Measurements from ENCODE around the gene GGACT.

The GGACT gene

DNA sequence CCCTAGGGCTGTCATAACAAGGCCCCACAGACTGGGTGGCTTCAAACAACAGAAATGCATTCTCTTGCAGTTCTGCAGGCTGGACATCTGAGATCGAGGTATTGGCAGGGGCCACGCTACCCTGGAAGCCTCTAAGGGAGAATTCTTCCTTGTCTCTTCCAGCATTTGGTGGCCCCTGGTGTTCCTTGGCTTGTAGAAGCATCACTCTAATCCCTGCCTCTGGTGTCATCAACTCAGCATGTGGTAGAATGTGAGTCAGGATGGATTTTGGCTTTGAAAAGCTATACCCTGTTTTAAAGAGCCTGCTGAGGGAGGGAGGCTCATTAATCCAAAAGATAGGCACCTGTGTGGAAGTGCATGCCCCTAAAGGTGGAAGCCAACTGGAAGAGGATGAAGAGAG, 7.9 kb upstream of the GGACT start:
- no peaks in the 10 kb centered on the region for H3K27me3 ChIP-seq (ENCODE audit: insufficient read depth, low read length)
- no peak overlapping the region for H3K14ac ChIP-seq (ENCODE audit: low read length)
- no peak overlapping the region for H2BK12ac ChIP-seq (ENCODE audit: low read length)
- no peak overlapping the region for H2AFZ ChIP-seq (ENCODE audit: insufficient read depth, low read length, poor library complexity)
- no CpG with 5 or more reads among the region's 2 CpGs for WGBS (ENCODE audit: extremely low coverage, insufficient coverage, insufficient read length)
- H3K27ac ChIP-seq (ENCODE audit: low read depth, low read length) = no peak overlapping the region
- no peak overlapping the region for H2AK5ac ChIP-seq (ENCODE audit: low read length)
- H3K79me2 ChIP-seq (ENCODE audit: control insufficient read depth, insufficient read depth, low read length, poor library complexity) = no peaks in the 10 kb centered on the region
- no peak overlapping the region for H2BK120ac ChIP-seq (ENCODE audit: insufficient read depth, low read length, poor library complexity)
- no peak overlapping the region for H3K9ac ChIP-seq (ENCODE audit: low read length)
- no peaks in the 10 kb centered on the region for H3K79me1 ChIP-seq (ENCODE audit: low read length)
- no peaks in the 10 kb centered on the region for H3K36me3 ChIP-seq (ENCODE audit: control insufficient read depth in 1 of 2, insufficient read depth in 2 of 2, low read length in 2 of 2)
- no peaks in the 10 kb centered on the region for H3K9me3 ChIP-seq (ENCODE audit: insufficient read depth, low read depth, low read length)
- H3K4me3 ChIP-seq (ENCODE audit: low read depth, low read length) = no peak overlapping the region
- no peak overlapping the region for H3K4me2 ChIP-seq (ENCODE audit: low read length)
- DNase-seq = no peak
- H2BK5ac ChIP-seq (ENCODE audit: low read depth, low read length, poor library complexity) = no peak overlapping the region
- H4K8ac ChIP-seq (ENCODE audit: low read depth, low read length) = no peak overlapping the region
- no peak overlapping the region for H4K12ac ChIP-seq (ENCODE audit: low read depth, low read length)
- H3K4ac ChIP-seq (ENCODE audit: low read depth, low read length) = no peak overlapping the region
- no peak overlapping the region for H3K23ac ChIP-seq (ENCODE audit: low read length)
- H4K91ac ChIP-seq (ENCODE audit: low read depth, low read length) = no peak overlapping the region
- no peaks in the 10 kb centered on the region for H3K4me1 ChIP-seq (ENCODE audit: control insufficient read depth in 1 of 2, insufficient read depth in 2 of 2, low read length in 2 of 2)
- H3K18ac ChIP-seq (ENCODE audit: low read length) = no peak overlapping the region

DNA sequence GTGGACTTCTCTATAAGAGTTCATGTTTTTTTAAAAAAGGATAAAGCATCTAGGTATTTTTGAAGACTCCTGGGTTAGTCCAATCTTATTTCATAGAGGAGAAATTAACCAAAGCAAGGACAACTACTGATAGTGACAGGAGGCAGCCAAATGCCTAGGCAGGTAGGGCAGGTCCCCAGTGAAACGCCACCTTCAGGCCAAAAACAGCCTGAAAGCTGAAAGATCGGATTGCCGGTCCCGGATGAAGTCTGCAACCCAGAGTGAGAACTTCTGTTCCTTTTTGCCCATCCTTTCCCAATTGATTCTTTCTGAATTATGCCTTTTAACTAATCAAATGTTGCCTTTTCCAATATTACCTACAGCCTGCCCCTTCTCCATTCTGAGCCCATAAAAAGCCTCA, 6.1 kb upstream of the GGACT start:
- no CpG with 5 or more reads among the region's 4 CpGs for WGBS (ENCODE audit: extremely low coverage, insufficient coverage, insufficient read length)
- no peak overlapping the region for H2BK5ac ChIP-seq (ENCODE audit: low read depth, low read length, poor library complexity)
- H3K9me3 ChIP-seq (ENCODE audit: insufficient read depth, low read depth, low read length) = no peaks in the 10 kb centered on the region
- H3K79me2 ChIP-seq (ENCODE audit: control insufficient read depth, insufficient read depth, low read length, poor library complexity) = no peaks in the 10 kb centered on the region
- H4K12ac ChIP-seq (ENCODE audit: low read depth, low read length) = no peak overlapping the region
- H4K91ac ChIP-seq (ENCODE audit: low read depth, low read length) = no peak overlapping the region
- no peak overlapping the region for H3K4ac ChIP-seq (ENCODE audit: low read depth, low read length)
- no peaks in the 10 kb centered on the region for H3K36me3 ChIP-seq (ENCODE audit: control insufficient read depth in 1 of 2, insufficient read depth in 2 of 2, low read length in 2 of 2)
- H4K8ac ChIP-seq (ENCODE audit: low read depth, low read length) = no peak overlapping the region
- no peak overlapping the region for H2AFZ ChIP-seq (ENCODE audit: insufficient read depth, low read length, poor library complexity)
- H3K79me1 ChIP-seq (ENCODE audit: low read length) = no peaks in the 10 kb centered on the region
- no peak overlapping the region for H3K9ac ChIP-seq (ENCODE audit: low read length)
- H2AK5ac ChIP-seq (ENCODE audit: low read length) = no peak overlapping the region
- H3K27me3 ChIP-seq (ENCODE audit: insufficient read depth, low read length) = no peaks in the 10 kb centered on the region
- H3K4me3 ChIP-seq (ENCODE audit: low read depth, low read length) = no peak overlapping the region
- H2BK120ac ChIP-seq (ENCODE audit: insufficient read depth, low read length, poor library complexity) = no peak overlapping the region
- no peak overlapping the region for H2BK12ac ChIP-seq (ENCODE audit: low read length)
- H3K14ac ChIP-seq (ENCODE audit: low read length) = no peak overlapping the region
- no peak overlapping the region for H3K4me2 ChIP-seq (ENCODE audit: low read length)
- DNase-seq = peak; percentile 7 to 55
- no peak overlapping the region for H3K27ac ChIP-seq (ENCODE audit: low read depth, low read length)
- no peaks in the 10 kb centered on the region for H3K4me1 ChIP-seq (ENCODE audit: control insufficient read depth in 1 of 2, insufficient read depth in 2 of 2, low read length in 2 of 2)
- H3K18ac ChIP-seq (ENCODE audit: low read length) = no peak overlapping the region
- H3K23ac ChIP-seq (ENCODE audit: low read length) = no peak overlapping the region

DNA sequence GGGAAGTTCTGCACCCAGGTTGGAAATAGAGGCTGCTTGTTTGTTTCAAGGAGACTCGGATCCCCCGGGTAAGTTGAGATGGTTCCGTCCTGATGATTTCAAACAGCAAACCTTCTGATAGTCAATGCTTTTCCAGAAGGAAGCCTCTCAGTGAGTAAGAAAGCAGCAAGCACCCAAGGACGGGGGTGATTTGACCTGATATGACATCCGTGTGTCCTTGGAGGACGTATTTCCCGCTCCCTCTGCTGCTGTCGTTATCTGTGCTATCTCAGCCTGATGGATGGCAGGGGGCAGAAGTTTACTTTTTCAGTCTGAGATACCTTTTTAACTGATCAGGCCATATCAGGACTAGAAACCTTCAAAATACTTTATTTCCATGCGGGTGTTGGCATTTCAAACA, 5.7 kb upstream of the GGACT start:
- no CpG with 5 or more reads among the region's 9 CpGs for WGBS (ENCODE audit: extremely low coverage, insufficient coverage, insufficient read length)

DNA sequence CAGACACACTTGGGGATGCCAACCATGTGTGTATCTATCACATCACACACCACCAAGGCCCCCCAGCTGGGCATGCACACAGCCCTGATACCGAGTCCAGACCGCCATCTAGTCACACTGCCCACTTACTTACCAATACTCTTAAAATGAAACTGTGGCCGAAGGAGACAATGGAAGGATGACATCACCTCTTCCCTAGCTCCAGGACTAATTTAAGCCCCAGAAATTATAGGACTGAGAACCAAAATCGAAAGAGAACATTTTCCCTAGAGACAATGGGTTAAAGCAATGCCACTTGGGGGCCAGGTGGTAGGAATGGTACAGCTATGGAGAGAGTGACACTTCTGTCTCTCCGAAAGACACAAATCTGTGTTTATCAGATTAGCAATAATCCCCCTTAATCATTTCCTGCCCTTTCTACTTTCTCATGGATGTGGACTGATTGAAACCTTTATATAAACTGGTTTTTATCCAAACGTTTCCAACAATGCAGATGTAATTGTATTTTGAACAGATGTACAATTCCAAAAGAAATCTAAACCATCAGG, 663 bp upstream of the GGACT start:
- Histone ChIP-seq H3K18ac (ENCODE audit: low read length) (no peak overlapping the region), H3K9me3 (ENCODE audit: insufficient read depth, low read depth, low read length) (no peaks in the 10 kb centered on the region), H3K79me1 (ENCODE audit: low read length) (peaks cover 4% of the 10 kb centered on the region), H2BK120ac (ENCODE audit: insufficient read depth, low read length, poor library complexity) (no peak overlapping the region), H2AK5ac (ENCODE audit: low read length) (no peak overlapping the region), H3K14ac (ENCODE audit: low read length) (no peak overlapping the region), H2BK5ac (ENCODE audit: low read depth, low read length, poor library complexity) (no peak overlapping the region), H3K27ac (ENCODE audit: low read depth, low read length) (no peak overlapping the region), H4K8ac (ENCODE audit: low read depth, low read length) (peak overlapping the region; percentile 63), H3K4me1 (ENCODE audit: control insufficient read depth in 1 of 2, insufficient read depth in 2 of 2, low read length in 2 of 2) (peaks cover 4 to 6% of the 10 kb centered on the region in 2 experiments), H2AFZ (ENCODE audit: insufficient read depth, low read length, poor library complexity) (no peak overlapping the region), H3K79me2 (ENCODE audit: control insufficient read depth, insufficient read depth, low read length, poor library complexity) (no peaks in the 10 kb centered on the region), H4K91ac (ENCODE audit: low read depth, low read length) (peak overlapping the region; percentile 64), H3K4me2 (ENCODE audit: low read length) (no peak overlapping the region), H2BK12ac (ENCODE audit: low read length) (no peak overlapping the region), H3K23ac (ENCODE audit: low read length) (no peak overlapping the region), H3K36me3 (ENCODE audit: control insufficient read depth in 1 of 2, insufficient read depth in 2 of 2, low read length in 2 of 2) (no peaks in the 10 kb centered on the region), H3K9ac (ENCODE audit: low read length) (no peak overlapping the region), H3K27me3 (ENCODE audit: insufficient read depth, low read length) (no peaks in the 10 kb centered on the region), H3K4me3 (ENCODE audit: low read depth, low read length) (no peak overlapping the region), H3K4ac (ENCODE audit: low read depth, low read length) (no peak overlapping the region), H4K12ac (ENCODE audit: low read depth, low read length) (no peak overlapping the region)
- WGBS (ENCODE audit: extremely low coverage, insufficient coverage, insufficient read length) = no CpG with 5 or more reads among the region's 6 CpGs
- DNase-seq = no peak

More for the DNA sequence above, 5.7 kb upstream of the GGACT start:
- Histone ChIP-seq H2AK5ac (ENCODE audit: low read length) (no peak overlapping the region), H2BK5ac (ENCODE audit: low read depth, low read length, poor library complexity) (no peak overlapping the region), H3K36me3 (ENCODE audit: control insufficient read depth in 1 of 2, insufficient read depth in 2 of 2, low read length in 2 of 2) (no peaks in the 10 kb centered on the region), H3K14ac (ENCODE audit: low read length) (no peak overlapping the region), H4K12ac (ENCODE audit: low read depth, low read length) (no peak overlapping the region), H3K27ac (ENCODE audit: low read depth, low read length) (no peak overlapping the region), H3K4me3 (ENCODE audit: low read depth, low read length) (no peak overlapping the region), H3K9ac (ENCODE audit: low read length) (no peak overlapping the region), H3K79me1 (ENCODE audit: low read length) (no peaks in the 10 kb centered on the region), H4K8ac (ENCODE audit: low read depth, low read length) (no peak overlapping the region), H3K9me3 (ENCODE audit: insufficient read depth, low read depth, low read length) (no peaks in the 10 kb centered on the region), H3K4ac (ENCODE audit: low read depth, low read length) (no peak overlapping the region), H3K4me1 (ENCODE audit: control insufficient read depth in 1 of 2, insufficient read depth in 2 of 2, low read length in 2 of 2) (no peaks in the 10 kb centered on the region), H2BK12ac (ENCODE audit: low read length) (no peak overlapping the region), H2AFZ (ENCODE audit: insufficient read depth, low read length, poor library complexity) (no peak overlapping the region), H3K4me2 (ENCODE audit: low read length) (no peak overlapping the region), H3K18ac (ENCODE audit: low read length) (no peak overlapping the region), H3K23ac (ENCODE audit: low read length) (no peak overlapping the region), H3K79me2 (ENCODE audit: control insufficient read depth, insufficient read depth, low read length, poor library complexity) (no peaks in the 10 kb centered on the region), H2BK120ac (ENCODE audit: insufficient read depth, low read length, poor library complexity) (no peak overlapping the region), H4K91ac (ENCODE audit: low read depth, low read length) (no peak overlapping the region), H3K27me3 (ENCODE audit: insufficient read depth, low read length) (no peaks in the 10 kb centered on the region)
- DNase-seq = peak in 1 of 2 donors; percentile 2

Data from trophoblast cell (in vitro differentiated cells and primary cell).